GM23248 (cell line): ENCODE results near the gene DNMT3B.

Experiments
- EZH2 ChIP-seq: fragments of 200-600 bp; sonication (generic); IDR thresholded peaks from 2 replicates; pipeline ENCODE4 v1.6.1; 2018; ENCODE audit warnings: antibody characterized with exemption, mild to moderate bottlenecking; ENCODE audit not compliant: insufficient read depth, poor library complexity, severe bottlenecking
- EZH2phosphoT487 ChIP-seq: fragments of 200-600 bp; sonication (generic); IDR thresholded peaks from 2 replicates; pipeline ENCODE4 v1.6.1; 2018; ENCODE audit warnings: antibody characterized with exemption, moderate library complexity, mild to moderate bottlenecking, low read depth; ENCODE audit not compliant: insufficient read depth

- TF ChIP-seq EZH2 (no peak), EZH2phosphoT487 (no peak)
Measured at GRCh38 chr20:32811886-32812285, 49.7 kb downstream of the DNMT3B start.
